AG09309 (cell line): Measurements from ENCODE around the gene TNFAIP3.

Experiments used
- DNase-seq: peaks from one replicate; pipeline ENCODE4 v3.0.0-alpha.2; 2010; ENCODE audit warnings: low read depth
- H3K4me3 ChIP-seq: 2 replicates; pipeline ENCODE4 v1.5.1; 2011; ENCODE audit warnings: mild to moderate bottlenecking, low read depth, low read length, moderate library complexity; ENCODE audit not compliant: control insufficient read depth
- TF ChIP-seq, protein P1 (sequence below): IDR thresholded peaks from 2 replicates; pipeline ENCODE4 v1.5.1; 2011; ENCODE audit warnings: mild to moderate bottlenecking, low read depth, low read length, inconsistent platforms; ENCODE audit not compliant: insufficient read depth, control insufficient read depth; ENCODE audit errors: missing control alignments

The TNFAIP3 gene

DNA sequence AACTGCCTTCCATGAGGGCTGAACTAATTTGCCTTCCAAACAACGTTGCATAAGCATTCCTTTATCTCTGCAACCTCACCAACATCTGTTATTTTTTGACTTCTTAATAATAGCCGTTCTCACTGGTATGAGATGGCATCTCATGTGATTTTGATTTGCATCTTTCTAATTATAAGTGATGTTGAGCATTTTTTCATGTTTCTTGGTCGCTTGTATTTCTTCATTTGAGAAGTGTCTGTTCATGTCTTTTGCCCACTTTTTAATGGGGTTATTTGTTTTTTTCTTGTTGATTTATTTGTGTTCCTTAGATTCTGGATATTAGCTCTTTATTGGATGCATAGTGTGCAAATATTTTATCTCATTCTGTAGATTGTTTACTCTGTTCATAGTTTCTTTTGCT is 46.4 kb downstream of the TNFAIP3 start:
- TF ChIP-seq, protein P1, sequence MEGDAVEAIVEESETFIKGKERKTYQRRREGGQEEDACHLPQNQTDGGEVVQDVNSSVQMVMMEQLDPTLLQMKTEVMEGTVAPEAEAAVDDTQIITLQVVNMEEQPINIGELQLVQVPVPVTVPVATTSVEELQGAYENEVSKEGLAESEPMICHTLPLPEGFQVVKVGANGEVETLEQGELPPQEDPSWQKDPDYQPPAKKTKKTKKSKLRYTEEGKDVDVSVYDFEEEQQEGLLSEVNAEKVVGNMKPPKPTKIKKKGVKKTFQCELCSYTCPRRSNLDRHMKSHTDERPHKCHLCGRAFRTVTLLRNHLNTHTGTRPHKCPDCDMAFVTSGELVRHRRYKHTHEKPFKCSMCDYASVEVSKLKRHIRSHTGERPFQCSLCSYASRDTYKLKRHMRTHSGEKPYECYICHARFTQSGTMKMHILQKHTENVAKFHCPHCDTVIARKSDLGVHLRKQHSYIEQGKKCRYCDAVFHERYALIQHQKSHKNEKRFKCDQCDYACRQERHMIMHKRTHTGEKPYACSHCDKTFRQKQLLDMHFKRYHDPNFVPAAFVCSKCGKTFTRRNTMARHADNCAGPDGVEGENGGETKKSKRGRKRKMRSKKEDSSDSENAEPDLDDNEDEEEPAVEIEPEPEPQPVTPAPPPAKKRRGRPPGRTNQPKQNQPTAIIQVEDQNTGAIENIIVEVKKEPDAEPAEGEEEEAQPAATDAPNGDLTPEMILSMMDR, result no peak
- DNase-seq, result no peak
- no peak overlapping the region for H3K4me3 ChIP-seq

DNA sequence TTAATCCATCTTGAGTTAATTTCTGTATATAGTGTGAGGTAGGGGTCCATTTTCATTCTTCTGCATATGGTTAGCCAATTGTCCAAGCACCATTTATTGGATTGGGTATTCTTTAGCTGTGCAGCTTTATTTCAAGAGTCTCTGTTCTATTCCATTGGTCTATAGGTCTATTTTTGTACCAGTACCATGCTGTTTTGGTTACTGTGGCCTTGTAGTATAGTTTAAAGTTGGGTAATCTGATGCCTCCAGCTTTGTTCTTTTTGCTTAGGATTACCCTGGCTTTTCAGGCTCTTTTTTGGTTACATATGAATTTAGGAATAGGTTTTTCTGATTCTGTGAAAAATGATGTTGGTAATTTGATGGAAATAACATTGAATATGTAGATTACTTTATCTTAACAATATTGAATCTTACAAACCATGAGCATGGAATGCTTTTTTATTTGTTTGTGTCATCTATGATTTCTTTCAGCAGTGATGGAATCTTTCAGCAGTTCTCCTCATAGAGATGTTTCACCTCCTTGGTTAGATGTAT is 47.0 kb downstream of the TNFAIP3 start:
- no peak for DNase-seq
- TF ChIP-seq, protein P1, result no peak
- no peak overlapping the region for H3K4me3 ChIP-seq

DNA sequence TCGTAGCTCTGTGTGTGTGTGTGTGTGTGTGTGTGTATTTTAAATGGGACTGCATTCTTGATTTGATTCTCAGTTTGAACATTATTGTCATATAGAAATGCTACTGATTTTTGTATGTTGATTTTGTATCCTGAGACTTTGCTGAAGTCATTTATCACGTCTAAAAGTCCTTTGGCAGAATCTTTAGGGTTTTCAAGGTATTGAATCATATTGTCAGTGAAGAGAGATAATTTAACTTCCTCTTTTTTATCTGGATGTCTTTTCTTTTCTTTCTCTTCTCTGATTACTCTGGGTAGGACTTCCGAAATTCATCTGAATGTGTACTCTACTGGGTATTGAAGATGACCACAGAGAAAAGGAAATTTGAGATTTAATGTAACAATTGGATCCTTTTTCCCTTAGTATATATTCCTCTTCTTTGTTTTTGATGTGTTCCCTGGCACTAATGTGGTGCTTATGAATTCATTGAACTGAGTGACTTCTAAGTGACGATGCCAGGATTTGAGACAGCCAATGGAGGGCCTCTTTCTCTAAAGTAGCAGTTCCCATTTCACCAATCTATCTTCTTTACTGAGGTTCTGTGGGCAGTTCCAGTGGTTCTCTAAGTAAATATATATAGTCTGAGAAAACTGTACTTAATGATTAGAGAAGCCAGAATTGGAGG is 47.6 kb downstream of the TNFAIP3 start:
- TF ChIP-seq, protein P1, result no peak
- H3K4me3 ChIP-seq, result no peak overlapping the region
- no peak for DNase-seq

DNA sequence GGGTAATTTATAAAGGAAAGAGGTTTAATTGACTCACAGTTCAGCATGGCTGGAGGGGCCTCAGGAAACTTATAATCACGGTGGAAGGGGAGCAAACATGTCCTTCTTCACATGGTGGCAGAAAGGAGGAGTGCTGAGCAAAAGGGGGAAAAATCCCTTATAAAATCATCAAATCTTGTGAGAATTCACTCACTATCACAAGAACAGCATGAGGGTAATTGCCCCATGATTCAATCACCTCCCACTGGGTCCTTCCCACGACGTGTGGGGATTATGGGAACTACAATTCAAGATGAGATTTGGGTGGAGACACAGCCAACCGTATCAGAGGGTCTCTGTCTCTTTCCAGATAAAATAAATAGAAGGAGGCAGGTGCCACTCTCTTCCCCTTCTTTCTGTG is 48.7 kb downstream of the TNFAIP3 start:
- H3K4me3 ChIP-seq, result no peak overlapping the region
- TF ChIP-seq, protein P1, result no peak

DNA sequence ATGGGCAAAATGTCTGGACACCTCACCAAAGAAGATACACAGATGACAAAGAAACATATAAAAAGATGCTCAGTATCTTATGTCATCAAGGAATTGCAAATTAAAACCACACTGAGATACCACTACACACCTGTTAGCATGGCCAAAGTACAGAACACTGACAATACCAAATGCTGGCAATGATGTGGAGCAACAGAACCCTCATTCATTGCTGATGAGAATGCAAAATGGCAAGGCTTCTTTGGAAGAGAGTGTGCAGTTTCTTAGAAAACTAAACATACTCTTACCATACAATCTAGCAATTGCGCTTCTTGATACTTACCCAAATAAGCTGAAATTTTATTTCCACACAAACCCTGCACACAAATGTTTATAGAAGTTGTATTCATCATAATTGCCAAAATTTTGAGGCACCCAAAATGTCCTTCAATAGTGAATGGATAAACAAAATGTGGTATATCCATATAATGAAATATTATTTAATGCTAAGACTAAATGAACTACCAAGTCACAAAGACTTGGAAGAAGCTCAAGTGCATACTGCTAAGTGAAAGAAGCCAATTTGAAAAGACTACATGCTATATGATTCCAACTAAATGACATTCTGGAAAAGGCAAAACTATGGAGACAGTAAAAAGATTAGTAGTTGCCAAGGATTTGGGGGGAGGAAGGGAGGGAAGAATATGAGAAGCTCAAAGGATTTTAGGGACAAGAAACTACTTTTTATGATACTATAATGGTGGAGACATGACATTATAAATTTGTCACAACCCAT is 50.7 kb downstream of the TNFAIP3 start:
- TF ChIP-seq, protein P1, result no peak
- no peak for DNase-seq
- no peak overlapping the region for H3K4me3 ChIP-seq

More for the DNA sequence above, 48.7 kb downstream of the TNFAIP3 start:
- DNase-seq, result no peak

DNA sequence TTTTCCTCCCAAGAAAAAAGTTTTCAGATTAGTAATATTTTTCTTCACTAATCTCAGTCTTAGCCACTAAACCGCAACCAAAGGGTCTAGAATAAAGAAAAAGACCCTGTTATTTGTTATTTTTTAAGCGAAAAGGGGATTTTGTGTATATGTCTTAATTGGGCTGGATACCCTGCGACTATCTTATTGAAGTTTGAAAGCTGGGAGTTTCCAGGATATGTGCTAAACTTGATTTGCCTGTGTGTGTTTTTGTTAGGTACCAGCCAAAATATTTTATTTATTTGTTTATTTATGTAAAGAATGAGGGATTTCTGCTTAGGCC is 52.4 kb downstream of the TNFAIP3 start:
- no peak overlapping the region for H3K4me3 ChIP-seq
- no peak for DNase-seq
- TF ChIP-seq, protein P1, result no peak
